Stimulated activated CD8-positive, alpha-beta memory T cell treated with anti-CD3 and anti-CD28 coated beads, Interleukin-4, amount 100 ng/mL, for 4 hours (primary cell): Measurements from ENCODE around the gene JAK2.
"Not testable (repeated sequence)": the region's sequence is repeated elsewhere in the genome, so short reads cannot be mapped to it uniquely, and the experiment has no call there.

ENCODE experiments used
- DNase-seq, 2 donors: peaks; one replicate each; pipeline ENCODE4 v3.0.0-alpha.2; 2020; ENCODE audit warnings: low read depth in 2 of 2, low spot score in 1 of 2

The JAK2 gene

DNA sequence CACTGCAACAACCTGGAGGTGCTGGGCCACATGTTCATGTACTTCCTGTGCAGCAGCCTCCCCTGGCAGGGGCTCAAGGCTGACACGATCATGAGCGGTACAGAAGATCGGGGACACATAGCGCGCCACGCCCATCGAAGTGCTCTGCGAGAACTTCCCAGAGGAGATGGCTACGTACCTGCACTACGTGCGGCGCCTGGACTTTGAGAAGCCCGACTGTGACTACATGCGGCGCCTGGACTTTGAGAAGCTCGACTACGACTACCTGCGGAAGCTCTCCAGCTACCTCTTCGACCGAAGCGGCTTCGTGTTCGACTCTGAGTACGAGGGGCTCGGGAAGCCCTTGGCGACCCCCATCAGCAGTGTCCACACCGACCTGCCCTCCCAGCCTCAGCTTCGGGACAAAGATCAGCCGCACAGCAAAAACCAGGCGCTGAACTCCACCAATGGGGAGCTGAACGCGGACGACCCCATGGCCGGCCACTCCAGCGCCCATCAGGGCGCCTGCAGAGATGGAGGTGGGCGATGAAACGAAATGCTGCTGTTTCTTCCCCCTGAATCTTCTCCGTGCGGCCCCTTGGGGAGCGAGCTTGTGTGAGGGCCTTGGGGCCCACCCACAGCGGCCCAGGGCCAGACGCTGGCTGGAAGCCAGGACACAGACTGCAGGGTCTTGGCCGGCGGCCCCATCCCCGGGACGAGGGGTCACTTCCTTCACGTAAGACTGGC is 56.5 kb downstream of the JAK2 start:
- DNase-seq, result no peak

GRCh38 chr9:5042661-5043178 is 57.6 kb downstream of the JAK2 start:
- DNase-seq, result no peak

DNA sequence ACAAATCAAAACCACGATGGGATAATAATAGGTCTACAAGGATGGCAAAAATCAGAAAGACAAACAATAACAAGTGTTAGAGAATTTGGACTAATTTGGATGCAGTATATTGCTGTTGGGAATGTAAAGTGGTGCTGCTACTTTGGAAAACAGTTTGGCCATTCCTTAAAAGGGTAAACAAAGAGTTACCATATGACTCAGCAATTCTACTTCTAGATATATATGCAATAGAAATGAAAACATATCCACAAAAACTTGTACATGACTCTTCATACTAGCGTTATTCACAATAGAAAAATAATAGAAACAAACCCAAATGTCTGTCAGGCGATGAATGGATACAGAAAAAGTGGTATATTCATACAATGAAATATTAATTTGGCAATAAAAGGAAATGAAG is 58.3 kb downstream of the JAK2 start:
- DNase-seq, result no peak

GRCh38 chr9:5044160-5044559 is 59.1 kb downstream of the JAK2 start:
- no peak for DNase-seq

GRCh38 chr9:5052838-5053237 is 67.8 kb downstream of the JAK2 start:
- no peak for DNase-seq

DNA sequence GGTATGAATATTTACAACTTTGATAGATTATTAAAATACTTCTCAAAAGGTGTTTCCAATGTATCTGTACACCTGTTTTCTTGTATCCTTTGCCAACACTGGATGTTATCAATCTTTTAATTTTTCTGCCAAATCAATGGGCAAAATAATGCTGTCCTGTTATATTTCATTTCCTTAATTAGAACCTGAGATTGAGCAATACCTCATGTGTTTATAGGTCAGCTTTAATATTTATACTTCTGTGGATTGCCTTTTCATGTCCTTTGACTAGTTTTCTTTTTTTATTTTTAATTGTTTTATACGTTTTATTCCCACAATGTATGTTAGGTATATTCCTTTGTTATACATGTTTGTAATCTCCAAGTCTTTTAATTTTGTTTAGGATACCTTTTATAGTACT is 77.6 kb downstream of the JAK2 start:
- no peak for DNase-seq

- DNase-seq, result no peak
Measured at GRCh38 chr9:5072871-5073270, 87.8 kb downstream of the JAK2 start.

DNA sequence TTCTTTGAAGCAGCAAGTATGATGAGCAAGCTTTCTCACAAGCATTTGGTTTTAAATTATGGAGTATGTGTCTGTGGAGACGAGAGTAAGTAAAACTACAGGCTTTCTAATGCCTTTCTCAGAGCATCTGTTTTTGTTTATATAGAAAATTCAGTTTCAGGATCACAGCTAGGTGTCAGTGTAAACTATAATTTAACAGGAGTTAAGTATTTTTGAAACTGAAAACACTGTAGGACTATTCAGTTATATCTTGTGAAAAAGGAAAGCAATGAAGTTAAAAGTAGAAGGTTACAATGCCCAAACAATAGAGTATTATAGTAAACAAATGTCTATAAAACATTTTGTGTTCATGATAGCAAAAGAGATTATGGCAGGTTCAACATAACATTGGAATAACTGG is 88.6 kb downstream of the JAK2 start:
- no peak for DNase-seq

DNA sequence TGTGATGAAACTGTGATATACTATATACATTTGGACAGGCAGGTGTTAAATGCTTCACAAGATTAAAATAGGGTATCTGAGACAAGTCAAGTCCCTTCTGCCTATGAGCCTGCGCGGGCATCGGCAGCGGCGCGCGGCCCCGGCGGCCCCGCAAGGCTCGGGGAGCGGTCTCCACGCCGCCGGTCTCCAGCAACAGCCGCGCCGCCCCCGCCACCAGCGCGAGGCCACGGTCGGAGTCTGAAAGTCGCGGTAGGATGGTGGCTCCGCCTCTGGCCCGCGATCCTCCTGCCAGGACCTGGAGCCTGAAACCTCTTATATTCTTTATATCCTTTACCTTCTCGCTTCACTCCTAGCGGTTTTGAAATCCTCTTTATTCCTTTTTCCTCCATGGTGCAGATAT is 100.9 kb downstream of the JAK2 start:
- DNase-seq, result no peak

DNA sequence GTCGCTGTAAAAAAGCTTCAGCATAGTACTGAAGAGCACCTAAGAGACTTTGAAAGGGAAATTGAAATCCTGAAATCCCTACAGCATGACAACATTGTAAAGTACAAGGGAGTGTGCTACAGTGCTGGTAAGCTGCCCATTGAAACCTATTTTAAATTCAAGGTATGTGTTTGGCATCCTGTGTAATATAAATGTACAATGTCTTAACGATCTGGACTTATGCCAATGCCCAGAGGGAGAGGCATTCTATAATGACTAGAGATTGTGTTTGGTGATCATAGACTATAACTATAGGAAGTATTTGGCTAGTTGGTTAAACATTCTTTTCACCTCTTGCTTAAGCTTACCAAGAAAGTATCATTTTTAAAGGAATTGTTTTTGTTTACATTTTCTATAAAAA is 104.7 kb downstream of the JAK2 start:
- no peak for DNase-seq

GRCh38 chr9:5095795-5096194 is 110.7 kb downstream of the JAK2 start:
- no peak for DNase-seq

DNA sequence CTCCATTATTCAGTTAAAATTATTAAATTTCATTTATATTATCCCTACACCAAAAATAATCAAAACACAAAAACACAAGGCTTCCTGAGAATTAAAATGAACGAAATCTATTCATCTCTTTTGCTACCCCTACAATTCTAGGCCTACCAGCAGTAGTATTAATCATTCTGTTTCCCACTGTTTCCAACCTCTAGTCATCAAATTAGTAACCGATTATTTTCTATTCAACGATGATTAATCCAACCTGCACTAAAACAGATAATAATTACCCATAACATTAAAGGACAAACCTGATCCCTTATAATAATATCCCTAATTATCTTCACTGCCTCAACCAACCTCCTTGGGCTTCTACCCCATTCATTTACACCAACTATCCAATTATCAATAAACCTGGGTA is 114.4 kb downstream of the JAK2 start:
- DNase-seq, result no peak

DNA sequence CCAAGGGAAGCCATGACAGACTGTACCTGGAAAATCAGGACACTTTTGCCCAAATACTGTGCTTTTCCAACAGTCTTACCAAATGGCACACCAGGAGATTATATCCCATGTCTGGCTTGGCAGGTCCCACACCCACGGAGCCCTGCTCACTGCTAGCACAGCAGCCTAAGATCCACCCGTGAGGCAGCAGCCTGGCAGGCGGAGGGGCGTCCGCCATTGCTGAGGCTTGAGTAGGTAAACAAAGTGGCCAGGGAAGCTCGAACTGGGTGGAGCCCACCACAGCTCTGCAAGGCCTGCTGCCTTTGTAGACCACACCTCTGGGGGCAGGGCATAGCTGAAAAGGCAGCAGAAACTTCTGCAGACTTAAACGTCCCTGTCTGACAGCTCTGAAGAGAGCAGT is 116.1 kb downstream of the JAK2 start:
- not testable (repeated sequence) for DNase-seq

DNA sequence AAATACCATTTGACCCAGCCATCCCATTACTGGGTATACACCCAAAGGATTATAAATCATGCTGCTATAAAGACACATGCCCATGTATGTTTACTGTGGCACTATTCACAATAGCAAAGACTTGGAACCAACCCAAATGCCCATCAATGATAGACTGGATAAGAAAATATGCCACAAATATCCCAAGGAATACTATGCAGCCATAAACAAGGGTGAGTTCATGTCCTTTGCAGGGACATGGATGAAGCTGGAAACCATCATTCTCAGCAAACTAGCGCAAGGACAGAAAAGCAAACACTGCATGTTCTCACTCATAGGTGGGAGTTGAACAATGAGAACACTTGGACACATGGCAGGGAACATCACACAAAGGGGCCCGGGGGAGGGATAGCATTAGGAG is 121.4 kb downstream of the JAK2 start:
- DNase-seq, result not testable (repeated sequence)

- DNase-seq, result no peak
Measured at GRCh38 chr9:5110867-5111681, 126.0 kb downstream of the JAK2 start.

DNA sequence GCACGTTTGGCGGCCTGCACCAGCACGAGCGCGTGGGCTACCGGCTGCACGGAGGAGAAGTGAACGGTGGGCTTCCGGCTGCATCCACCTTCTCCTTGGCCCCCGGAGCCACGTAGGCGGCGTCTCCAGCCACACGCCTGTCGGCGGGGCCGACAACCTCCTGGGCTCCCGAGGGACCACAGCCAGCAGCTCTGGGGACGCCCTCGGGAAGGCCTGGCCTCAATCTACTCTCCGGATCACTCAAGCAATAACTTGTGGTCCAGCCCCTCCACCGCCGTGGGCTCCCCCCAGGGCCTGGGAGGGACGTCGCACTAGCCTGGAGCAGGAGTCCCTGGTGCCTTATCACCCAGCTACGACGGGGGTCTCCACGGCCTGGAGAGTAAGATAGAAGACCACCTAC is 126.6 kb downstream of the JAK2 start:
- DNase-seq, result no peak

DNA sequence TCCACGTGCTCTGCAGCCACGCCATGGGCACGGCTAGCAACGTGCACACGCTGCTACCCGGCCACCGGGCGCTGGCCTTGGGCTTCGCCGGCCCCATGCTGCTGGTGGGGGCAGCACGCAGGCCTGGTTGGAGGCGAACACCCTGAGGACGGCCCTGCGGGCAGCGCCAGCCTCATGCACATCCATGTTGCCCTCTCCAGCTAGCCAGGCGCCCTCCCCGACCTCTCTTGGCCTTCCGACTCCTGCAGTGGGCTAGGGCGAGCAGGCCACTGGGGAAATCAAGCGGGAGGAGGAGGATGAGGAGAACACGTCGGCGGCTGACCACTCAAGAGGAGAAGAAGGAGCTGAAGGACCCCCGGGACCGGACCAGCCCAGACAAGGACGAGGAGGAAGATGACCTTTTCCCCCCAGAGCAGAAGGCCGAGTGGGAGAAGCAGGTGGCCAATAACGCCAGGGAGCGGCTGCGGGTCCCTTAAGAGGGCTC is 127.1 kb downstream of the JAK2 start:
- no peak for DNase-seq

- DNase-seq, result no peak
Measured at GRCh38 chr9:5112646-5113045, 127.6 kb downstream of the JAK2 start.

DNA sequence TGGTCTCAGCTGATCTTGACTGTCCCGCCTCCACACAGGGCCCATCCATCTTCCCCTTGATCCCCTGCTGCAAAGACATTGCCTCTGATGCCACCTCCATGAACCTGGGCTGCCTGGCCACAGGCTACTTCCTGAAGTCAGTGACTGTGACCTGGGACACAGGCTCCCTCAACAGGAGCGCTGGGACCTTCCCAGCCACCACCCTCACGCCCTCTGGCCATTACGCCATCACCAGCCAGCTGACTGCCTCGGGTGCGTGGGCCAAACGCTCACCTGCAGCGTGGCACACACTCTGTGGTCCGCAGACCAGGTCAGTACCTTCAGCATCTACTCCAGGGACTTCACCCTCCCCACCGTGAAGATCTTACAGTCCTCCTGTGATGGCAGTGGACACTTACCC is 128.5 kb downstream of the JAK2 start:
- no peak for DNase-seq

GRCh38 chr9:5113994-5114748 is 129.1 kb downstream of the JAK2 start:
- no peak for DNase-seq

DNA sequence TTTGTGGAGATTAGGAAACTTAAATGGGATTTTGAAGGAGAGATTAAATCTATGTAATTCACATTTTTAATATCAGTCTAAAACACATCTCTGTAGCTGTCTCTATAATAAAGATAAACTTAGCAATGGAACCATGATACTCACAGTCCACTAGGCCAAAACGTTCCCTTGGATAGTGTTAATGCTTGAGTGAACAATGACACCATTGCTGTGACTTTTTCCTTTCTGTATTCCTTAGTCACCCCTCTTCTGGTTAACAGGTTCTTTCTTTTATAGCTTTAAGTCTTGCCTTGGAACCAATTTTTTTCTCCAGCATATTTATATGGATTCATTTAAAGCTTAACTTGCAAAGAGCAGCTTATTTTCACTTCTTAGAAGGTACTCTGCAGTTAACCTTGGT is 137.0 kb downstream of the JAK2 start:
- DNase-seq, result no peak

DNA sequence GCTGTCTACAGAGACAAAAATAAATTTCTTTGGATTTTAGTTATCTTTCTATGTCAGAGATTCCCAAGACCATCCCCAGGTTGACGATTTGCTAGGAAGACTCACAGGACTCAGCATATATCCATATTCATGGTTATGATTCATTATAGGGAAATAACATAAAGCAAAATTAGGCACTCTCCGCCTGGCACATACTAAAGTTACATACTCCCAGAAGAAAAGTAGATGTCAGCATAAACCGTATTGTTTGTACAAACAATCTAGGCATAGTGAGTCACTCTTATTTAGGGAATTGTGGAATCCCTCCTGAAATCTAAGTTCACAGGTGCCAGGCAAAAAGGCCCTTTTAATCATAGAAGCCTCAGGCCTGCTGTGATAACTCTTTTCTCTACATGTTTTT is 137.4 kb downstream of the JAK2 start:
- no peak for DNase-seq
